Natural killer cell treated with Interleukin-12 subunit alpha and Interleukin-12 subunit beta and Interleukin-15 and Interleukin-18, amount 100 ng/mL, for 72 hours (primary cell): ENCODE data around the gene SDC3. TPM values are rescaled to one million over a fixed set of nuclear protein-coding genes. Genes with fewer than 3 reads are reported as not detected.

Source experiments
- ATAC-seq, 2 donors: fragments of 150-1000 bp; cut with Tn5 transposase in 1 of 2; sonication (Bioruptor Pico), chemical (Tn5 transposase) in 1 of 2; 2 replicates each; pipeline ENCODE4 v1.10.0; 2021
- DNase-seq: peaks from one replicate; pipeline ENCODE4 v3.0.0; 2022; ENCODE audit warnings: low spot score
- H3K27ac Mint-ChIP-seq, 2 donors: 1 replicate in 1 of 2; 2 replicates in 1 of 2; pipeline ENCODE4 v1.8.0; 2022; ENCODE audit warnings: mixed read lengths in 2 of 2, mild to moderate bottlenecking in 1 of 2, moderate library complexity in 1 of 2
- H3K27me3 Mint-ChIP-seq, 2 donors: 1 replicate in 1 of 2; 2 replicates in 1 of 2; pipeline ENCODE4 v1.8.0; 2022; ENCODE audit warnings: mixed read lengths in 2 of 2
- H3K36me3 Mint-ChIP-seq: one replicate; pipeline ENCODE4 v1.8.0; 2022; ENCODE audit warnings: mixed read lengths
- H3K4me1 Mint-ChIP-seq, 2 donors: 1 replicate in 1 of 2; 2 replicates in 1 of 2; pipeline ENCODE4 v1.8.0; 2022; ENCODE audit warnings: low read depth in 2 of 2, mixed read lengths in 2 of 2, mild to moderate bottlenecking in 1 of 2
- H3K4me3 Mint-ChIP-seq: one replicate; pipeline ENCODE4 v1.8.0; 2022; ENCODE audit warnings: mixed read lengths
- H3K9me3 Mint-ChIP-seq: 2 replicates; pipeline ENCODE4 v1.8.0; 2022; ENCODE audit warnings: mixed read lengths
- total RNA-seq, 2 donors: library from RNA; stranded (reverse); gene quantifications; one replicate each; pipeline ENCODE4 v1.2.3, GENCODE V29; 2022

The SDC3 gene
- total RNA-seq, 2 donors from 2014 or later = 0.11 TPM; not detected in 1

GRCh38 chr1:30896905-30897304 lies 11.7 kb downstream of the SDC3 start:
- Mint-ChIP-seq H3K4me1 (peaks cover 0 to 9% of the 10 kb centered on the region in 2 donors), H3K36me3 (no peaks in the 10 kb centered on the region), H3K9me3 (peaks cover 9% of the 10 kb centered on the region), H3K27me3 (peaks cover 26 to 38% of the 10 kb centered on the region in 2 donors), H3K27ac (no peak overlapping the region), H3K4me3 (no peak overlapping the region)
- no peak for DNase-seq
- ATAC-seq = no peak

- peaks cover 9% of the 10 kb centered on the region for H3K9me3 Mint-ChIP-seq
- H3K4me1 Mint-ChIP-seq = peaks cover 0 to 9% of the 10 kb centered on the region in 2 donors
Observed at GRCh38 chr1:30895944-30896660, 12.5 kb downstream of the SDC3 start.

GRCh38 chr1:30895382-30895943 lies 13.1 kb downstream of the SDC3 start:
- DNase-seq (no peak), ATAC-seq (no peak)
- H3K27me3 Mint-ChIP-seq = peaks cover 27 to 38% of the 10 kb centered on the region in 2 donors
- no peak overlapping the region for H3K27ac Mint-ChIP-seq
- H3K9me3 Mint-ChIP-seq = peaks cover 9% of the 10 kb centered on the region
- peaks cover 0 to 9% of the 10 kb centered on the region in 2 donors for H3K4me1 Mint-ChIP-seq
- H3K4me3 Mint-ChIP-seq = no peak overlapping the region
- H3K36me3 Mint-ChIP-seq = no peaks in the 10 kb centered on the region

More at GRCh38 chr1:30895944-30896660, 12.5 kb downstream of the SDC3 start:
- Mint-ChIP-seq H3K36me3 (no peaks in the 10 kb centered on the region), H3K27ac (no peak overlapping the region), H3K27me3 (peaks cover 27 to 38% of the 10 kb centered on the region in 2 donors), H3K4me3 (no peak overlapping the region)
- ATAC-seq (no peak), DNase-seq (no peak)

GRCh38 chr1:30894508-30894973 lies 14.0 kb downstream of the SDC3 start:
- no peak for ATAC-seq
- Mint-ChIP-seq H3K27me3 (peaks cover 25 to 36% of the 10 kb centered on the region in 2 donors), H3K9me3 (peaks cover 9% of the 10 kb centered on the region), H3K4me3 (no peak overlapping the region), H3K27ac (no peak overlapping the region), H3K36me3 (no peaks in the 10 kb centered on the region), H3K4me1 (peaks cover 0 to 9% of the 10 kb centered on the region in 2 donors)
- DNase-seq = no peak

GRCh38 chr1:30893776-30894507 lies 14.6 kb downstream of the SDC3 start:
- Mint-ChIP-seq H3K36me3 (no peaks in the 10 kb centered on the region), H3K4me1 (peaks cover 0 to 9% of the 10 kb centered on the region in 2 donors), H3K27me3 (peaks cover 29 to 39% of the 10 kb centered on the region in 2 donors), H3K4me3 (no peak overlapping the region), H3K27ac (no peak overlapping the region), H3K9me3 (peaks cover 9% of the 10 kb centered on the region)
- no peak for DNase-seq
- ATAC-seq = no peak

GRCh38 chr1:30892671-30893073 lies 15.9 kb downstream of the SDC3 start:
- Mint-ChIP-seq H3K4me3 (no peak overlapping the region), H3K27me3 (peaks cover 27 to 33% of the 10 kb centered on the region in 2 donors), H3K4me1 (peaks cover 0 to 9% of the 10 kb centered on the region in 2 donors), H3K9me3 (peaks cover 9% of the 10 kb centered on the region), H3K27ac (no peak overlapping the region), H3K36me3 (no peaks in the 10 kb centered on the region)
- DNase-seq = no peak
- ATAC-seq = no peak

GRCh38 chr1:30891227-30891552 lies 17.4 kb downstream of the SDC3 start:
- Mint-ChIP-seq H3K4me1 (peaks cover 0 to 9% of the 10 kb centered on the region in 2 donors), H3K4me3 (no peak overlapping the region), H3K36me3 (no peaks in the 10 kb centered on the region), H3K27ac (no peak overlapping the region), H3K9me3 (peaks cover 9% of the 10 kb centered on the region), H3K27me3 (peaks cover 24 to 25% of the 10 kb centered on the region in 2 donors)
- ATAC-seq (no peak), DNase-seq (no peak)

GRCh38 chr1:30890502-30891226 lies 17.9 kb downstream of the SDC3 start:
- H3K4me3 Mint-ChIP-seq = no peak overlapping the region
- peaks cover 24 to 26% of the 10 kb centered on the region in 2 donors for H3K27me3 Mint-ChIP-seq
- H3K4me1 Mint-ChIP-seq = peaks cover 0 to 9% of the 10 kb centered on the region in 2 donors
- no peaks in the 10 kb centered on the region for H3K36me3 Mint-ChIP-seq
- H3K9me3 Mint-ChIP-seq = peaks cover 9% of the 10 kb centered on the region
- ATAC-seq = peak in 1 of 2 donors; percentile 38
- DNase-seq = no peak
- H3K27ac Mint-ChIP-seq = no peak overlapping the region

GRCh38 chr1:30889511-30889910 lies 19.0 kb downstream of the SDC3 start:
- peaks cover 0 to 7% of the 10 kb centered on the region in 2 donors for H3K4me1 Mint-ChIP-seq
- DNase-seq = no peak
- no peaks in the 10 kb centered on the region for H3K36me3 Mint-ChIP-seq
- H3K4me3 Mint-ChIP-seq = no peak overlapping the region
- peaks cover 7% of the 10 kb centered on the region for H3K9me3 Mint-ChIP-seq
- peaks cover 27 to 31% of the 10 kb centered on the region in 2 donors for H3K27me3 Mint-ChIP-seq
- ATAC-seq = no peak
- H3K27ac Mint-ChIP-seq = no peak overlapping the region

GRCh38 chr1:30888975-30889374 lies 19.6 kb downstream of the SDC3 start:
- H3K27ac Mint-ChIP-seq = no peak overlapping the region
- H3K4me3 Mint-ChIP-seq = no peak overlapping the region
- ATAC-seq (no peak), DNase-seq (no peak)
- H3K9me3 Mint-ChIP-seq = peaks cover 2% of the 10 kb centered on the region
- peaks cover 27 to 34% of the 10 kb centered on the region in 2 donors for H3K27me3 Mint-ChIP-seq
- no peaks in the 10 kb centered on the region for H3K36me3 Mint-ChIP-seq
- H3K4me1 Mint-ChIP-seq = peaks cover 0 to 2% of the 10 kb centered on the region in 2 donors

- no peaks in the 10 kb centered on the region for H3K9me3 Mint-ChIP-seq
- peak; percentile 10 to 40 for ATAC-seq
- H3K4me1 Mint-ChIP-seq = no peaks in the 10 kb centered on the region
- no peak overlapping the region for H3K4me3 Mint-ChIP-seq
- no peak overlapping the region for H3K27ac Mint-ChIP-seq
- H3K27me3 Mint-ChIP-seq = peaks cover 26 to 30% of the 10 kb centered on the region in 2 donors
- DNase-seq = no peak
- H3K36me3 Mint-ChIP-seq = no peaks in the 10 kb centered on the region
Observed at GRCh38 chr1:30888391-30888790, 20.2 kb downstream of the SDC3 start.

GRCh38 chr1:30887485-30888315 lies 20.9 kb downstream of the SDC3 start:
- no peak overlapping the region for H3K4me3 Mint-ChIP-seq
- no peaks in the 10 kb centered on the region for H3K4me1 Mint-ChIP-seq
- H3K27ac Mint-ChIP-seq = no peak overlapping the region
- no peaks in the 10 kb centered on the region for H3K36me3 Mint-ChIP-seq
- no peaks in the 10 kb centered on the region for H3K9me3 Mint-ChIP-seq
- H3K27me3 Mint-ChIP-seq = peaks cover 32 to 33% of the 10 kb centered on the region in 2 donors
- DNase-seq = no peak
- no peak for ATAC-seq
